Esophagus (tissue), 2 donors: Measurements from ENCODE around the gene REPS1. TPM values are rescaled to one million over a fixed set of nuclear protein-coding genes. Genes with fewer than 3 reads are reported as not detected.

Experiments
- H3K27ac ChIP-seq, 2 donors: one replicate each; pipeline ENCODE4 v1.5.1; 2013; ENCODE audit warnings: low read depth in 2 of 2, mild to moderate bottlenecking in 2 of 2, inconsistent platforms in 1 of 2, low read length in 1 of 2, moderate library complexity in 1 of 2
- H3K27me3 ChIP-seq, 2 donors: one replicate each; pipeline ENCODE4 v1.6.1; 2013; ENCODE audit warnings: low read length in 2 of 2, control low read depth in 1 of 2, mild to moderate bottlenecking in 1 of 2; ENCODE audit not compliant: insufficient read depth in 2 of 2, control insufficient read depth in 1 of 2
- H3K36me3 ChIP-seq, 2 donors: one replicate each; pipeline ENCODE4 v1.6.1; 2013; ENCODE audit warnings: low read length in 1 of 2; ENCODE audit not compliant: control insufficient read depth in 2 of 2, insufficient read depth in 2 of 2
- H3K4me1 ChIP-seq, 2 donors: one replicate each; pipeline ENCODE4 v1.6.1; 2013; ENCODE audit warnings: low read length in 1 of 2; ENCODE audit not compliant: control insufficient read depth in 2 of 2, insufficient read depth in 2 of 2
- H3K4me3 ChIP-seq, 2 donors: one replicate each; pipeline ENCODE4 v1.5.1; 2013; ENCODE audit warnings: low read length in 2 of 2, mild to moderate bottlenecking in 2 of 2, low read depth in 1 of 2, moderate library complexity in 1 of 2
- H3K9me3 ChIP-seq, 2 donors: one replicate each; pipeline ENCODE4 v1.6.1; 2013; ENCODE audit warnings: mild to moderate bottlenecking in 2 of 2, low read depth in 1 of 2, low read length in 1 of 2, moderate library complexity in 1 of 2; ENCODE audit not compliant: control insufficient read depth in 2 of 2, insufficient read depth in 1 of 2
- WGBS, 2 donors: extraction: QIAGEN DNeasy Blood & Tissue Kit; methylation state at CpG; one replicate each; pipeline ENCODE4 v1.1.7; 2013; 5-methylcytosine and 5-hydroxymethylcytosine counted together
- polyA plus RNA-seq, 2 donors: library from polyadenylated mRNA; stranded (reverse); fragments of 200-250 nt; gene quantifications; one replicate each; pipeline ENCODE4 v1.2.3, GENCODE V29; 2013
- donor health status: healthy with polysubstance abuse.
- donor health status: Bipolar disorder and iron deficiency.

Gene REPS1
- polyA plus RNA-seq, 2 donors: 24.8 to 25.1 TPM

DNA sequence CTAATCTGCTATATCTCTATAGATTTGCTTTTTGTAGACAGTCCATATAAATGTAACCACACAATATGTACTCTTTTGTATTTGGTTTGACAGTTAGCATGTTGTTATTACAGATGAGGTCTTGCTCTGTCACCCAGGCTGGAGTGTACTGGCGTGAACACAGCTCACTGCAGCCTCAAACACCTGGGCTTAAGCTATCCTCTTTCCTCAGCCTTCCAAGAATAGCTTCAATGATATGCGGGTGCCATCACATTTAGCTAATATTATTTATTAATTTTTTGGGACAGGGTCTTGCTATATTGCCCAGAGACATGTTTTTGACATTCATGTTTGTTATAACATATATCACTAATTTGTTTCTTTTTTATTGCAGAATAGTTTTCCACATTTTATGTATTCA lies 10.8 kb downstream of the REPS1 start:
- WGBS, 2 donors: 93 to 97% methylated on average over 2 of the region's 2 CpGs
- no peak overlapping the region for H3K4me3 ChIP-seq
- no peaks in the 10 kb centered on the region for H3K27me3 ChIP-seq
- H3K27ac ChIP-seq: no peak overlapping the region
- H3K4me1 ChIP-seq: peaks cover 0 to 2% of the 10 kb centered on the region in 2 donors
- no peaks in the 10 kb centered on the region for H3K9me3 ChIP-seq
- no peaks in the 10 kb centered on the region for H3K36me3 ChIP-seq

DNA sequence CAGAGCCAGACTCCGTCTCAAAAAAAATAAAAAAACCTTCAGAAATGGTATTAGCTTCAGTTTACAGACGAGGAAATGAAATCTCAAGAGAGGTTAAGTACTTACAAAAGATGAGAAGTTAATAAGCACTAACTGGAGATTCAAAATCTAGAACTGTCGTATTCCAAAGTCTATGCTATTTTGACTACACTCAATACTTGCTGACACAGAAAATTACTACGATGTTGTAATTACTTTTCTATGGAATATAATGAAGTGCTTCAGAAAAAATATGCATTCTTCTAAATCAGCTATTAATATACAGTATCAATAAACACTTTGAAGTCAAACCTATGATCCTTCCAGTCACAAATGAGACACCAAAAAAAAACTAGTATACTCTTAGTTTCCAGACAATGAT lies 12.2 kb downstream of the REPS1 start:
- H3K27me3 ChIP-seq: no peaks in the 10 kb centered on the region
- 86 to 92% methylated on average over 4 of the region's 4 CpGs for WGBS, 2 donors
- H3K9me3 ChIP-seq: no peaks in the 10 kb centered on the region
- no peak overlapping the region for H3K4me3 ChIP-seq
- H3K27ac ChIP-seq: no peak overlapping the region
- H3K36me3 ChIP-seq: no peaks in the 10 kb centered on the region
- peaks cover 0 to 2% of the 10 kb centered on the region in 2 donors for H3K4me1 ChIP-seq

DNA sequence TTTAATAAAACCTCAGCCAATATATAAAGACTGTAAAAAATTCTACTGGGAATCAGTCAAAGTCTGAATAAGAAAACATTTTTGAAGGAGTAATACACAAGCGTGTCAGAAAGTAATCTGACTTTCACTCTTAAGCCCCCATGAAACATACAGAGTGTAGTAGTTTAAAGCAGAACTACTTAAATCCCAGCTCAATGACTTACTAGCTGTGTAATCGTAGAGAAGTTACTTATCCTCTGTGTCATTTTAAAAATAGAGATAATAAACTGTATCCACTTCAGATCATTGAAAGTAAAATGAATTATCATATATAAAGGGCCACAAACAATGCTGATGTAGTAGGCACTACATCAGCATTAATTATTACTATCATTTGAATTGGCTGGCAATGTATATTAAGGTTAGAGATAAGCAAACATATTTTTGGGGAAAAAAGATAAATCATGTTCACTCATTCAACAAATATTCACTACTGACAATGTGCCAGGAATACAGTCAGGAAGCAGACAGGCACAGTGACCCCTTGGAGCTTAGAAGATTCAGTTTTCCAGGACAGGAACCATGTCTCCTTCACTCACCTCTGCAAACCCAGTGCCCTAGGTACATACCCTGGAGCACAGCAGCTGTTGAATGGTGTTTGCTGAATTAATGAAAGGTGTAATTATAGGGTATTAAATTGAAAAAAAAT lies 14.4 kb downstream of the REPS1 start:
- no peaks in the 10 kb centered on the region for H3K36me3 ChIP-seq
- 50 to 59% methylated on average over 2 of the region's 2 CpGs for WGBS, 2 donors
- no peak overlapping the region for H3K4me3 ChIP-seq
- H3K27me3 ChIP-seq: no peaks in the 10 kb centered on the region
- H3K4me1 ChIP-seq: peaks cover 0 to 3% of the 10 kb centered on the region in 2 donors
- no peaks in the 10 kb centered on the region for H3K9me3 ChIP-seq
- H3K27ac ChIP-seq: no peak overlapping the region

DNA sequence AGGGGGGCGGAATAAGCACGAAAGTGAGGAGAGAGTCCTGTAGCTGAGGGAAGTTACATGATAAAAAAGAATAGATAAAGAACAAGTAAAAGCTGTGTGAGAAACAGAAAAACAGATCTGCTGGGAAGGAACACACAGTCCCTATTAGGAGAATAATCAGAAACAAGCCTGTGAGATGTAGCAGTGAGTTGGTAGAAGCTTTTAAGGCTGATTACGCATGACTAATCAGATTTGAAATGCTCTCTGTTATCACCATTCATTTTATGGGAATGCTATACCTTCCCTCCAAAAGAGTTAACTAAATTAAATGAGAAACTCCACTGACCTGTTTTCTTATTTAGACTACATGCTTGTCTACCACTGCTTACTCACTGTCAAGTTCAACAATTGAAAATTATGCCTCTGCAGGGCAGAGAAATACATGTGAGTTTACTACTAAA lies 15.8 kb downstream of the REPS1 start:
- no peak overlapping the region for H3K27ac ChIP-seq
- no peaks in the 10 kb centered on the region for H3K9me3 ChIP-seq
- H3K36me3 ChIP-seq: no peaks in the 10 kb centered on the region
- WGBS, 2 donors: 82 to 89% methylated on average over 3 of the region's 3 CpGs
- peaks cover 0 to 3% of the 10 kb centered on the region in 2 donors for H3K4me1 ChIP-seq
- H3K4me3 ChIP-seq: no peak overlapping the region
- no peaks in the 10 kb centered on the region for H3K27me3 ChIP-seq

DNA sequence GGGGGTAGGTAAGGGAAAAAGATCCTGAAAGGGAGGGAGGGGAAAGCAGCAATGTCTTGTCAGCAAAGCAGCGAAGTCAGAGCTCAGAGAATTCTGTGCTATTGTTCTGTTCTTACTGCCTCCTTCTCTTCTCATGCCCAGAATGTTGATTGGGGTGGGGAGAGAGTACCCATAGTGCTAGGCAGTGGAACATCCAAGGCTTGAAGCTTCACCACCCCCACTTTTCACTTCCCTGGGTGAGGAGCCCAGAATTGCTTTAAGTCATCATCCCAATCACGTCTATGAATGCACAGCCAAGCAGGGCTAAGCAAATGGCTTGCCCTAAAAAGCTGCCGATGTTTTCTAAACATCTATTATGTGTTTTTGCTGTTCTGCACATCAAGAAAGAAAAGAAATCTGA lies 16.5 kb downstream of the REPS1 start:
- no peaks in the 10 kb centered on the region for H3K36me3 ChIP-seq
- peaks cover 0 to 3% of the 10 kb centered on the region in 2 donors for H3K4me1 ChIP-seq
- no peaks in the 10 kb centered on the region for H3K27me3 ChIP-seq
- WGBS, 2 donors: 66 to 81% methylated on average over 3 of the region's 3 CpGs
- H3K4me3 ChIP-seq: no peak overlapping the region
- H3K9me3 ChIP-seq: no peaks in the 10 kb centered on the region
- peak overlapping the region in 1 of 2 donors; percentile 7 for H3K27ac ChIP-seq

DNA sequence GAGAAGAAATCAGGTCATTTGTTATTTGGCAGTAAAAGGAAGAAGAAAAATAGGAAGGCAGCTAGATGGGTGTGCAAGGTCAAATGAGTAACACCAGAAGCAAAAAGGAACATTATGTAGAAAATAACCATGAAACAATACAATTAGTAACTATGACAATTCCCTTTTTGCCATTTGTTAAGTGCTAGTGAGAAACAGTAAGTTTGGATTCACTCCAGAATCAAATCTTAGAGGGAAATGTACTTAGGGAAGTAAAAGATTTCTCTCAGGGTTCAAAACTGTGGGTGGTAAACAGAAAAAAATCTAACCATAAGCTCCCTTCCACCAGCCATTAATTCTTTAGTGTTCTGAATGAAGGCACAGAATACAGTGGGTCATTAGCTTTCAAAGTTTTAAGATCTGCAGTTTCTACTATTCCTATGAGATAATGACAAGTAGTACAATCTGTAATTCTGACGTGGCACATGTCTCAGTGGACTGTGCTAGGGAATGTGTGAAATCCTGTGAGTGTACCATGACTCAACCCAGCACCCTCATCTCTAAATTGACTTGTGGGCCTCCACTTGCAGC lies 17.1 kb downstream of the REPS1 start:
- no peaks in the 10 kb centered on the region for H3K27me3 ChIP-seq
- H3K4me1 ChIP-seq: peaks cover 0 to 3% of the 10 kb centered on the region in 2 donors
- no peak overlapping the region for H3K4me3 ChIP-seq
- no peaks in the 10 kb centered on the region for H3K9me3 ChIP-seq
- no peaks in the 10 kb centered on the region for H3K36me3 ChIP-seq
- peak overlapping the region in 1 of 2 donors; percentile 21 for H3K27ac ChIP-seq
- 18 to 29% methylated on average over 1 of the region's 1 CpG for WGBS, 2 donors

DNA sequence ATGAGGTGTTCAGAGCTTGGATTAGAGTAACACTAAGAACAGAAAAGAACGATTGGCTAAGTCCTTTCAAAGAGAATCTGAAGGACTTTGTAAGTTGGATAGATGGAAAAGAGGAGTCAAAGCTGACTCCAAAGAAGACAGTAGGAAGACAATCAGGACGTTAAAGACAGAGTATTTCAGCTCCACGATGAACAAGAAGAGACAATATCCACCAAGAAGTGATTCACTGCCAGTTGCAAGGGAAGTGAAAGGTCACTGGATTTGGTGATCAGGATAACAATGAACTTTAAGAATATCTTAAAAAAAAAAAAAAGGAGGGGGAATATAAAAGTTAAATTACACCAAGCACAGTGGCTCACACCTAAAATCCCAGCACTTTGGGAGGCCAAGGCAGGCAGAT lies 17.9 kb downstream of the REPS1 start:
- 64 to 74% methylated on average over 3 of the region's 3 CpGs for WGBS, 2 donors
- Histone ChIP-seq H3K9me3 (no peaks in the 10 kb centered on the region), H3K4me1 (peaks cover 0 to 3% of the 10 kb centered on the region in 2 donors), H3K27ac (no peak overlapping the region), H3K4me3 (no peak overlapping the region), H3K27me3 (no peaks in the 10 kb centered on the region), H3K36me3 (no peaks in the 10 kb centered on the region)

DNA sequence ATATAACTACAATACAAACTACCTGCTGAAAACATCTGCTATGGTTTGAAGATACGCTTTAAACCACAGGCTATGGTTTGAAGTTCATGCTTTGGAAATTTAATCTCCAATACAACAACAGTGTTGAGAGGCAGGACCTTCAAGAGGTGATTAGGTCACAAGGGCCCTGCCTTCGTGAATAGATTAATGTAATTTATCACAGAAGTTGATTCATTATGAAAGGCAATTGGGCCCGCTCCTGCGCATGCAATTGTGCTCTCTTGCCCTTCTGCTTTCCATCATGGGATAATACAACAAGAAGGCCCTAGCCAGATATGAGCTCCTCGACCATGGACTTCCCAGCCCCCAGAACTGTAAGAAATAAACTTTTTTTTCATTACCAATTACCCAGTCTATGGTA lies 21.2 kb downstream of the REPS1 start:
- no peaks in the 10 kb centered on the region for H3K27me3 ChIP-seq
- H3K36me3 ChIP-seq: no peaks in the 10 kb centered on the region
- H3K4me3 ChIP-seq: no peak overlapping the region
- peaks cover 0 to 3% of the 10 kb centered on the region in 2 donors for H3K4me1 ChIP-seq
- H3K27ac ChIP-seq: no peak overlapping the region
- no peaks in the 10 kb centered on the region for H3K9me3 ChIP-seq
- WGBS, 2 donors: 85 to 87% methylated on average over 5 of the region's 5 CpGs

DNA sequence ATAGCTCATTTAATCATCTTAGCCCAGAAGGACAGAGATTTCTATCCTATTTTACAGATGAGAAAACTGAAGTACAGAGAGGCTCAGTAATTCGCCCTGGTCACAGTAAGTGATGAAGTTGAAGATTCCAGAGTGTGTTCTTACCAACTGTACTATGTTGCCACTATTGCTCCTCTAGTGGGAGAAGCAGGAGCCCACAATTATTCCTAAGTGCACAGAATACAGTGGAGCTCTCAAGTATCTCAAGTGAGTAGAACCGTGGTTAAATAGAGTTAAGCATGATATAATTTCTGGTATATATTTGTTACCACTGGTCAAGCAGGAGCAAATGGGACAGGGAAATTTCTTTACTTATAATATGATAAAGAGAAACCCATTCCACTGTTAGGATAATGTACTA lies 22.1 kb downstream of the REPS1 start:
- no peaks in the 10 kb centered on the region for H3K27me3 ChIP-seq
- no peaks in the 10 kb centered on the region for H3K9me3 ChIP-seq
- no peak overlapping the region for H3K4me3 ChIP-seq
- no peaks in the 10 kb centered on the region for H3K36me3 ChIP-seq
- peaks cover 0 to 3% of the 10 kb centered on the region in 2 donors for H3K4me1 ChIP-seq
- no peak overlapping the region for H3K27ac ChIP-seq
- WGBS, 2 donors: 98 to 99% methylated on average over 2 of the region's 2 CpGs
